ENCODE results near the gene HOXD13.

HOXD13 gene

GRCh38 chr2:176133389-176133788 lies 40.9 kb downstream of the HOXD13 start:
- DNase-seq, result no peak

GRCh38 chr2:176134035-176134434 lies 41.5 kb downstream of the HOXD13 start:
- no peak for DNase-seq

- no peak for DNase-seq
Observed at GRCh38 chr2:176135035-176135440, 42.5 kb downstream of the HOXD13 start.

- DNase-seq, result no peak
Observed at GRCh38 chr2:176136374-176137251, 44.1 kb downstream of the HOXD13 start.

GRCh38 chr2:176137252-176137580 lies 44.7 kb downstream of the HOXD13 start:
- DNase-seq, result no peak

- DNase-seq, result no peak
Observed at GRCh38 chr2:176137906-176138305, 45.4 kb downstream of the HOXD13 start.

DNA sequence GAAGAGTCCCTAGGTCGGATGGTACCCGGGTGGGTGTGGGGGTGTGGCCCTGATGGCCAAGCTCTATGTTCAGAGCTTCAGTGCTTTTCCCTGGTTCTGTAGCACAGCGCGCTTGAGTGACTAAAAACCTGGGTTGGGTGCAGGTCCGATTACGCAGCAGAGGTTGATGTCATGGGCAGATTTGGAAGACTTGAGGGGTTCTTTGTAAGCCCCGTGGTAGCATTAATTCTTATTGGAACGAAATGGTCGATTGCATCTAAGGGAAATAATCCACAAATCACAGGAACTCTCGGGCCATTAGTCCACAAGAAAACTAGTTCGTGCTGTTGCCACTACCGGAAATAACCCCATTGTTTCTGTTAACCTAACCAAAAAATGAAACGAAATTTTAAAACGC lies 46.0 kb downstream of the HOXD13 start:
- no peak for DNase-seq

GRCh38 chr2:176138923-176139660 lies 46.6 kb downstream of the HOXD13 start:
- DNase-seq, result no peak

- DNase-seq, result no peak
Observed at GRCh38 chr2:176139661-176140512, 47.4 kb downstream of the HOXD13 start.

GRCh38 chr2:176140513-176141317 lies 48.2 kb downstream of the HOXD13 start:
- DNase-seq, result peak; percentile 61 to 70

GRCh38 chr2:176142281-176142680 lies 49.8 kb downstream of the HOXD13 start:
- DNase-seq, result no peak
